SK-N-SH (cell line): ENCODE results near the gene PEF1. TPM values are rescaled to one million over a fixed set of nuclear protein-coding genes. Genes with fewer than 3 reads are reported as not detected.

Experiments
- CTCF ChIA-PET: fragments of 300-600, 350-600 bp; formaldehyde crosslinking; extraction: SDS; loops from one replicate; lab custom pipeline; 2021; lab: Yijun Ruan, JAX
- POLR2A ChIA-PET: fragments of 350-600 bp; sonication (Branson Sonifier 250); formaldehyde crosslinking; extraction: SDS; loops from one replicate; lab custom pipeline; 2020; ENCODE audit warnings: antibody characterized with exemption, inconsistent platforms; lab: Yijun Ruan, JAX
- DNase-seq: peaks from one replicate; pipeline ENCODE4 v3.0.0; 2012
- H2AFZ ChIP-seq: fragments of 200-600 bp; sonication (generic); 2 replicates; pipeline ENCODE4 v1.8.1; 2016; ENCODE audit warnings: antibody characterized with exemption, mild to moderate bottlenecking, low read depth
- H3F3A ChIP-seq: fragments of 200-600 bp; sonication (generic); replicated peaks from 2 replicates; pipeline ENCODE3; 2016; ENCODE audit warnings: antibody characterized with exemption, mild to moderate bottlenecking; ENCODE audit not compliant: insufficient read depth
- H3K27ac ChIP-seq, 2 experiments: fragments of 200-500 bp in 1 of 2; fragments of 200-600 bp in 1 of 2; sonication (Bioruptor generic) in 1 of 2; sonication (generic), shearing (Covaris generic) in 1 of 2; 2 replicates each; pipeline versions ENCODE4 v1.5.1 to v1.6.1; 2014 to 2016; ENCODE audit warnings: low read depth in 2 of 2, inconsistent platforms in 1 of 2, low read length in 1 of 2, mild to moderate bottlenecking in 1 of 2, mixed read lengths in 1 of 2
- H3K27me3 ChIP-seq: fragments of 200-600 bp; sonication (generic), shearing (Covaris generic); 2 replicates; pipeline ENCODE4 v1.6.1; 2016; ENCODE audit warnings: mixed run types; ENCODE audit not compliant: insufficient read depth
- H3K36me3 ChIP-seq, 2 experiments: fragments of 200-500 bp in 1 of 2; fragments of 200-600 bp in 1 of 2; sonication (Bioruptor generic) in 1 of 2; sonication (generic) in 1 of 2; replicated peaks in 1 of 2; 2 replicates each; pipeline versions ENCODE3 to v1.5.1; 2014 to 2016; ENCODE audit warnings: low read length in 1 of 2, mild to moderate bottlenecking in 1 of 2; ENCODE audit not compliant: insufficient read depth in 2 of 2, control insufficient read depth in 1 of 2
- H3K4me1 ChIP-seq, 2 experiments: fragments of 200-500 bp in 1 of 2; fragments of 200-600 bp in 1 of 2; sonication (Bioruptor generic) in 1 of 2; sonication (generic), shearing (Covaris generic) in 1 of 2; 2 replicates each; pipeline versions ENCODE4 v1.5.1 to v1.6.1; 2014 to 2016; ENCODE audit warnings: low read depth in 1 of 2, low read length in 1 of 2, mixed run types in 1 of 2; ENCODE audit not compliant: insufficient read depth in 2 of 2, control insufficient read depth in 1 of 2
- H3K4me2 ChIP-seq: fragments of 200-600 bp; sonication (generic), shearing (Covaris generic); 2 replicates; pipeline ENCODE4 v1.6.1; 2017; ENCODE audit warnings: mixed run types
- H3K4me3 ChIP-seq, 2 experiments: fragments of 200-500 bp in 1 of 2; fragments of 200-600 bp in 1 of 2; sonication (Bioruptor generic) in 1 of 2; sonication (generic), shearing (Covaris generic) in 1 of 2; 2 replicates each; pipeline versions ENCODE4 v1.5.1 to v1.8.1; 2014 to 2016; ENCODE audit warnings: low read depth in 2 of 2, inconsistent platforms in 1 of 2, low read length in 1 of 2, mild to moderate bottlenecking in 1 of 2, mixed read lengths in 1 of 2, moderate library complexity in 1 of 2
- H3K79me2 ChIP-seq: fragments of 200-600 bp; sonication (generic); 2 replicates; pipeline ENCODE4 v1.8.1; 2017; ENCODE audit warnings: mild to moderate bottlenecking; ENCODE audit not compliant: insufficient read depth
- H3K9ac ChIP-seq: fragments of 200-600 bp; sonication (generic); 2 replicates; pipeline ENCODE4 v1.6.1; 2017; ENCODE audit warnings: mixed run types
- H3K9me2 ChIP-seq: fragments of 200-600 bp; sonication (generic); 2 replicates; pipeline ENCODE4 v1.6.1; 2017; ENCODE audit warnings: mixed run types
- H3K9me3 ChIP-seq: fragments of 200-600 bp; sonication (generic); 2 replicates; pipeline ENCODE4 v1.6.1; 2017; ENCODE audit warnings: mixed run types, mild to moderate bottlenecking, moderate library complexity
- H4K20me1 ChIP-seq: fragments of 200-600 bp; sonication (generic); 2 replicates; pipeline ENCODE4 v1.6.1; 2017; ENCODE audit warnings: mild to moderate bottlenecking, mixed run types; ENCODE audit not compliant: insufficient read depth
- EP300 ChIP-seq, 2 experiments: IDR thresholded peaks; 2 replicates each; pipeline versions ENCODE4 v1.4.0 to v1.6.1; 2012; ENCODE audit warnings: borderline replicate concordance in 1 of 2, low read depth in 1 of 2, low read length in 1 of 2
- FOXJ3 ChIP-seq: sonication (generic); formaldehyde crosslinking; IDR thresholded peaks from 2 replicates; pipeline ENCODE4 v1.5.1; 2020; ENCODE audit warnings: mild to moderate bottlenecking, missing genetic modification reagents
- FOXM1 ChIP-seq: IDR thresholded peaks from 2 replicates; pipeline ENCODE4 v1.4.0; 2012; ENCODE audit warnings: low read depth, mild to moderate bottlenecking
- GATA2 ChIP-seq: sonication (generic); formaldehyde crosslinking; IDR thresholded peaks from 2 replicates; pipeline ENCODE4 v1.5.0; 2020; ENCODE audit warnings: mild to moderate bottlenecking, missing genetic modification reagents
- JUND ChIP-seq: IDR thresholded peaks from 2 replicates; pipeline ENCODE4 v1.4.0; 2012
- MXI1 ChIP-seq: IDR thresholded peaks from 2 replicates; pipeline ENCODE4 v1.6.1; 2012; ENCODE audit warnings: mild to moderate bottlenecking, low read depth, low read length, improper control_type of control experiment
- NFIC ChIP-seq: IDR thresholded peaks from 2 replicates; pipeline ENCODE4 v1.4.0; 2012; ENCODE audit warnings: borderline replicate concordance
- NRF1 ChIP-seq: IDR thresholded peaks from 2 replicates; pipeline ENCODE4 v1.6.1; 2012; ENCODE audit warnings: low read depth, mild to moderate bottlenecking, low read length
- RCOR1 ChIP-seq: fragments of 150-350 bp; IDR thresholded peaks from 2 replicates; pipeline ENCODE4 v1.6.1; 2017; ENCODE audit warnings: antibody characterized with exemption, low read length
- RFX5 ChIP-seq: IDR thresholded peaks from 2 replicates; pipeline ENCODE4 v1.6.1; 2012; ENCODE audit warnings: mild to moderate bottlenecking, improper control_type of control experiment, low read length
- RXRA ChIP-seq: IDR thresholded peaks from 2 replicates; pipeline ENCODE4 v1.4.0; 2012; ENCODE audit warnings: low read depth, mild to moderate bottlenecking, borderline replicate concordance
- SIN3A ChIP-seq: IDR thresholded peaks from 2 replicates; pipeline ENCODE4 v1.6.1; 2012; ENCODE audit warnings: low read depth, mild to moderate bottlenecking, low read length, moderate library complexity, borderline replicate concordance
- TEAD4 ChIP-seq: IDR thresholded peaks from 2 replicates; pipeline ENCODE4 v1.4.0; 2012; ENCODE audit warnings: mild to moderate bottlenecking, borderline replicate concordance; ENCODE audit not compliant: insufficient read depth
- WGBS: methylation state at CpG from one replicate; pipeline ENCODE4 v1.1.6; 2017; ENCODE audit warnings: low lambda C conversion rate; 5-methylcytosine and 5-hydroxymethylcytosine counted together
- polyA plus RNA-seq, 3 experiments: library from polyadenylated mRNA; depleted of rRNA; stranded (reverse); fragments of >200 nt; gene quantifications; 2 replicates each; pipeline ENCODE4 v1.2.3, GENCODE V29; 2012
- TF ChIP-seq, protein P1 (sequence below): IDR thresholded peaks from 2 replicates; pipeline ENCODE4 v1.4.0; 2012; ENCODE audit warnings: low read depth
- TF ChIP-seq, protein P2 (sequence below): IDR thresholded peaks from 2 replicates; pipeline ENCODE4 v1.6.1; 2012; ENCODE audit warnings: mild to moderate bottlenecking, low read depth, low read length, moderate library complexity
- TF ChIP-seq, protein P3 (sequence below): fragments of 150-350 bp; IDR thresholded peaks from 2 replicates; pipeline ENCODE4 v1.6.1; 2017; ENCODE audit warnings: antibody characterized with exemption, low read length, low read depth, borderline replicate concordance

Gene PEF1
- polyA plus RNA-seq, 1 of the 3 experiments (the other 2 are of a cell fraction) = 51.9 TPM

DNA sequence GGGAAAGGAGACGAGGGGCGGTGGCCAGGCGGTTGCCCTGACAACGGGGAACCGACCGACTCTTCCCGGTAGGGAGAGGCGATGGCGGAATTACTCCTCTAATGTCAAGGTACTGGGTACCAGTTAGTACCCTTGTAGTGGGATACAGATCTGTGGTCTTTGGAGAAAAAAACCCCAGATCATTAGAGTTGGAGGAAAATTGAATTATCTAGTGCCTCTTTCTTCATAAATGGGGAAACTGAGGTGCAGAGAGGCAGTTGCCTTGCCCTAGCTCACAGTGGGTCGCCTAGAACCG, 545 bp upstream of the PEF1 start:
- H3K4me3 ChIP-seq = peak overlapping the region; percentile 68 to 96
- H3K36me3 ChIP-seq = peaks cover 0 to 7% of the 10 kb centered on the region in 2 experiments
- no peaks in the 10 kb centered on the region for H3K9me3 ChIP-seq
- peak overlapping the region; percentile 85 for H3K9ac ChIP-seq
- H3K4me2 ChIP-seq = peak overlapping the region; percentile 84
- peak overlapping the region; percentile 92 to 99 for H3K27ac ChIP-seq
- no peaks in the 10 kb centered on the region for H3K9me2 ChIP-seq
- peaks cover 48% of the 10 kb centered on the region for H3K79me2 ChIP-seq
- 1% methylated on average over 9 of the region's 11 CpGs for WGBS
- no peaks in the 10 kb centered on the region for H4K20me1 ChIP-seq
- peak overlapping the region; percentile 72 for H2AFZ ChIP-seq
- ChIA-PET POLR2A (interaction anchor here (0.8 to 1.9 kb wide), 3 partner anchors 16 to 118 kb away, joined by 3 to 13 read pairs (median 4); no protein-coding TSS in a partner anchor), CTCF (interaction anchor here (0.7 to 2.1 kb wide), 8 partner anchors 12 to 119 kb away, joined by 3 to 12 read pairs (median 4); no protein-coding TSS in a partner anchor)
- no peak for DNase-seq
- no peaks in the 10 kb centered on the region for H3K27me3 ChIP-seq
- H3K4me1 ChIP-seq = peaks cover 7 to 16% of the 10 kb centered on the region in 2 experiments; a peak in 2 of 4 replicates
- peaks cover 6% of the 10 kb centered on the region for H3F3A ChIP-seq
- TF ChIP-seq RFX5 (no peak), MXI1 (peak; percentile 62)

DNA sequence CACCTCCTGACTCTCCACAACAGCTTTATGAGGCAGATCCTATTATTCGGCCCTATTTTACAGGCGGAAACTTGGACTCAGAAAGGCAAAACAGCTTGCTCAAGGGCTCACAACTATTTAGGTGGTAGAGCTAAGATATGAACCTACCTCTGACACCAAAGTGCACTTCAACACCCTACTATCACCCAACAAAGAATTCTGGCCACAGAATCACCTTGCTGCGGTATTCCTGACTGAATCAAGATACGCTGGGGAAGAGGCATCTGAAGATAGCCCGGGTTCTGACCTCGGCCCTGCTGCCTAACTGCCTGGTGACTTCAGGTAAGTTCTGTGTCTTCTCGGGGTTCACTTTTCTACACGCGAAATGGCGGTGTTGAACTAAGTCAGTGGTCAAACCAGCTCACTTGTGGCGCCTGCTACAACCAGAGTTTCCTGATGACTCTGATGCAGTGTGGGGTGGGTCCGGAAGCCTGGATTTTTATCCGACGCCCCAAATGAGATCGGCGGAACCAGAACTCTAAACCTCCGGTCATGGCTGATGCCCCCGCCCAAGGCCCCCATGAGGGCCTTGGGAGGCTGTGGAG, 608 bp downstream of the PEF1 start:
- peaks cover 9% of the 10 kb centered on the region for H3F3A ChIP-seq
- ChIA-PET CTCF (interaction anchor here (0.8 to 2.6 kb wide), 9 partner anchors 11 to 80 kb away, joined by 3 to 12 read pairs (median 6); partner anchors contain the start of gene COL16A1), POLR2A (interaction anchor here (1.4 to 1.9 kb wide), 2 partner anchors 15 to 119 kb away, joined by 4 to 13 read pairs; no protein-coding TSS in a partner anchor)
- 2% methylated on average over 10 of the region's 18 CpGs for WGBS
- H2AFZ ChIP-seq = peak overlapping the region; percentile 77; the same call in 1 of the 2 replicates
- H3K4me1 ChIP-seq = peaks cover 14 to 28% of the 10 kb centered on the region in 2 experiments; a peak in 3 of 4 replicates
- no peaks in the 10 kb centered on the region for H3K27me3 ChIP-seq
- H3K36me3 ChIP-seq = peaks cover 0 to 7% of the 10 kb centered on the region in 2 experiments
- peak overlapping the region; percentile 84 for H3K4me2 ChIP-seq
- H3K9me3 ChIP-seq = no peaks in the 10 kb centered on the region
- peak overlapping the region; percentile 68 to 96 for H3K4me3 ChIP-seq
- peak overlapping the region; percentile 92 to 99 for H3K27ac ChIP-seq
- peaks cover 53% of the 10 kb centered on the region for H3K79me2 ChIP-seq
- TF ChIP-seq RXRA = no peak
- peak; percentile 55; the same call in 1 of the 2 replicates for TF ChIP-seq SIN3A
- TF ChIP-seq, all 33 proteins: peak for 1
- no peaks in the 10 kb centered on the region for H3K9me2 ChIP-seq
- no peak for DNase-seq
- peak overlapping the region; percentile 85 for H3K9ac ChIP-seq
- peaks cover 4% of the 10 kb centered on the region; the same call in 1 of the 2 replicates for H4K20me1 ChIP-seq

DNA sequence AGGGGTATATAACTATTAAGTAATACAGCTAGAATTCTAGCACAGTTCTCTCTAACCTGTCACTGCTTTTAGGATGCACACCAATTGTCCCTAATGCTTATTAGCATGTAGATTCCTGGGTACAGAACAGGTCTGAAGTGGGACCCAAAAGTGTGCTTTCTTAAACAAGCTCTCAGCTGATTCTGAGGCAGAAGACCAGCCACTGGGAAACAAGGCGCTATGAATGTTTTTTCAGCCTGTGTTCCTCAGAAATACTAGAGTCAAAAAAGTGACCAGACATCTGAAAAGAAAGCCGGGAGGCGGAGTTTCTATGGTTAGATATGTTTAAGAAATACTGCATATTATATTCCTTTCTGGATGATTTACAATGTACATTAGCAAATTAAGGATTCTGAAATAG, 1.8 kb downstream of the PEF1 start:
- H3K9me2 ChIP-seq = no peaks in the 10 kb centered on the region
- DNase-seq = no peak
- H3K4me1 ChIP-seq = peaks cover 14 to 36% of the 10 kb centered on the region in 2 experiments; a peak in 3 of 4 replicates
- no peaks in the 10 kb centered on the region for H3K27me3 ChIP-seq
- peaks cover 0 to 7% of the 10 kb centered on the region in 2 experiments for H3K36me3 ChIP-seq
- no peak overlapping the region for H3K4me2 ChIP-seq
- H3K27ac ChIP-seq = no peak overlapping the region
- H2AFZ ChIP-seq = no peak overlapping the region
- H3F3A ChIP-seq = peaks cover 9% of the 10 kb centered on the region
- H3K4me3 ChIP-seq = no peak overlapping the region
- peaks cover 4% of the 10 kb centered on the region; the same call in 1 of the 2 replicates for H4K20me1 ChIP-seq
- no peak overlapping the region for H3K9ac ChIP-seq
- peaks cover 62% of the 10 kb centered on the region for H3K79me2 ChIP-seq
- ChIA-PET CTCF (interaction anchor here (1.0 to 2.6 kb wide), 6 partner anchors 21 to 79 kb away, joined by 3 to 8 read pairs (median 4); partner anchors contain the start of gene HCRTR1), POLR2A (interaction anchor here (0.8 kb wide), 1 partner anchor 935 kb away, joined by 4 read pairs; no protein-coding TSS in a partner anchor)
- H3K9me3 ChIP-seq = no peaks in the 10 kb centered on the region
- 100% methylated on average over 3 of the region's 3 CpGs for WGBS
- TF ChIP-seq, protein P1, sequence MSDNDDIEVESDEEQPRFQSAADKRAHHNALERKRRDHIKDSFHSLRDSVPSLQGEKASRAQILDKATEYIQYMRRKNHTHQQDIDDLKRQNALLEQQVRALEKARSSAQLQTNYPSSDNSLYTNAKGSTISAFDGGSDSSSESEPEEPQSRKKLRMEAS = no peak
- TF ChIP-seq TEAD4 (no peak), FOXJ3 (CRISPR knock-in tag) (no peak), FOXM1 (no peak), NRF1 (no peak), GATA2 (no peak), JUND (no peak), RCOR1 (no peak), NFIC (no peak), MXI1 (no peak), EP300 (IDR thresholded peaks at IDR 0.05; ENCODE audit: borderline replicate concordance in 1 of 2, low read depth in 1 of 2, low read length in 1 of 2) (no peak)
- TF ChIP-seq, protein P2, sequence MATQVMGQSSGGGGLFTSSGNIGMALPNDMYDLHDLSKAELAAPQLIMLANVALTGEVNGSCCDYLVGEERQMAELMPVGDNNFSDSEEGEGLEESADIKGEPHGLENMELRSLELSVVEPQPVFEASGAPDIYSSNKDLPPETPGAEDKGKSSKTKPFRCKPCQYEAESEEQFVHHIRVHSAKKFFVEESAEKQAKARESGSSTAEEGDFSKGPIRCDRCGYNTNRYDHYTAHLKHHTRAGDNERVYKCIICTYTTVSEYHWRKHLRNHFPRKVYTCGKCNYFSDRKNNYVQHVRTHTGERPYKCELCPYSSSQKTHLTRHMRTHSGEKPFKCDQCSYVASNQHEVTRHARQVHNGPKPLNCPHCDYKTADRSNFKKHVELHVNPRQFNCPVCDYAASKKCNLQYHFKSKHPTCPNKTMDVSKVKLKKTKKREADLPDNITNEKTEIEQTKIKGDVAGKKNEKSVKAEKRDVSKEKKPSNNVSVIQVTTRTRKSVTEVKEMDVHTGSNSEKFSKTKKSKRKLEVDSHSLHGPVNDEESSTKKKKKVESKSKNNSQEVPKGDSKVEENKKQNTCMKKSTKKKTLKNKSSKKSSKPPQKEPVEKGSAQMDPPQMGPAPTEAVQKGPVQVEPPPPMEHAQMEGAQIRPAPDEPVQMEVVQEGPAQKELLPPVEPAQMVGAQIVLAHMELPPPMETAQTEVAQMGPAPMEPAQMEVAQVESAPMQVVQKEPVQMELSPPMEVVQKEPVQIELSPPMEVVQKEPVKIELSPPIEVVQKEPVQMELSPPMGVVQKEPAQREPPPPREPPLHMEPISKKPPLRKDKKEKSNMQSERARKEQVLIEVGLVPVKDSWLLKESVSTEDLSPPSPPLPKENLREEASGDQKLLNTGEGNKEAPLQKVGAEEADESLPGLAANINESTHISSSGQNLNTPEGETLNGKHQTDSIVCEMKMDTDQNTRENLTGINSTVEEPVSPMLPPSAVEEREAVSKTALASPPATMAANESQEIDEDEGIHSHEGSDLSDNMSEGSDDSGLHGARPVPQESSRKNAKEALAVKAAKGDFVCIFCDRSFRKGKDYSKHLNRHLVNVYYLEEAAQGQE = no peak
- TF ChIP-seq, protein P3, sequence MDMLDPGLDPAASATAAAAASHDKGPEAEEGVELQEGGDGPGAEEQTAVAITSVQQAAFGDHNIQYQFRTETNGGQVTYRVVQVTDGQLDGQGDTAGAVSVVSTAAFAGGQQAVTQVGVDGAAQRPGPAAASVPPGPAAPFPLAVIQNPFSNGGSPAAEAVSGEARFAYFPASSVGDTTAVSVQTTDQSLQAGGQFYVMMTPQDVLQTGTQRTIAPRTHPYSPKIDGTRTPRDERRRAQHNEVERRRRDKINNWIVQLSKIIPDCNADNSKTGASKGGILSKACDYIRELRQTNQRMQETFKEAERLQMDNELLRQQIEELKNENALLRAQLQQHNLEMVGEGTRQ = no peak
